ENCODE measurements around the gene TSGA10IP. TPM values are rescaled to one million over a fixed set of nuclear protein-coding genes. Genes with fewer than 3 reads are reported as not detected.
A peak's percentile ranks its signal among the peaks of the same experiment; 100 is the strongest.

Gene TSGA10IP
- total RNA-seq, 1 donor from 2014 or later = 0.68 TPM

DNA sequence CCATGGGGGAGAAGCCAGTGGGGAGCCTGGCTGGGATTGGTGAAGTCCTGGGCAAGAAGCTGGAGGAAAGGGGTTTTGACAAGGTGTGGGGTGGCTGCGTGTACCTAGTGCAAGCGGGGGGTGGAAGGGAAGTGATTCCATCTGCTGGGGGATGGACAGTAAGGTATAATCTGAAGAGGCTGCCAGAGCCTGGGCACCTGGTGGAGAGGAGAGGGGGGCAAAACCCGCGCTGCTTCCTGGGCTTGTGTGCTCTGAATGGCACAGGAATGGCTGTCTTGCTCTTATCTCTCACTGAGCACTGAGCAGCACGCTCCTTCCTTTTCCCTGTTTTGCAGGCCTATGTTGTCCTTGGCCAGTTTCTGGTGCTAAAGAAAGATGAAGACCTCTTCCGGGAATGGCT, 58.0 kb downstream of the TSGA10IP start:
- Mint-ChIP-seq H3K4me3 (peak overlapping the region; percentile 100), H3K9me3 (no peaks in the 10 kb centered on the region), H3K27me3 (no peaks in the 10 kb centered on the region), H3K4me1 (ENCODE audit: unreplicated experiment) (peaks cover 21% of the 10 kb centered on the region), H3K27ac (peak overlapping the region; percentile 99), H3K36me3 (peaks cover 15% of the 10 kb centered on the region)
- DNase-seq (ENCODE audit: extremely low spot score, unreplicated experiment) = no peak
- TF ChIP-seq, protein P1, sequence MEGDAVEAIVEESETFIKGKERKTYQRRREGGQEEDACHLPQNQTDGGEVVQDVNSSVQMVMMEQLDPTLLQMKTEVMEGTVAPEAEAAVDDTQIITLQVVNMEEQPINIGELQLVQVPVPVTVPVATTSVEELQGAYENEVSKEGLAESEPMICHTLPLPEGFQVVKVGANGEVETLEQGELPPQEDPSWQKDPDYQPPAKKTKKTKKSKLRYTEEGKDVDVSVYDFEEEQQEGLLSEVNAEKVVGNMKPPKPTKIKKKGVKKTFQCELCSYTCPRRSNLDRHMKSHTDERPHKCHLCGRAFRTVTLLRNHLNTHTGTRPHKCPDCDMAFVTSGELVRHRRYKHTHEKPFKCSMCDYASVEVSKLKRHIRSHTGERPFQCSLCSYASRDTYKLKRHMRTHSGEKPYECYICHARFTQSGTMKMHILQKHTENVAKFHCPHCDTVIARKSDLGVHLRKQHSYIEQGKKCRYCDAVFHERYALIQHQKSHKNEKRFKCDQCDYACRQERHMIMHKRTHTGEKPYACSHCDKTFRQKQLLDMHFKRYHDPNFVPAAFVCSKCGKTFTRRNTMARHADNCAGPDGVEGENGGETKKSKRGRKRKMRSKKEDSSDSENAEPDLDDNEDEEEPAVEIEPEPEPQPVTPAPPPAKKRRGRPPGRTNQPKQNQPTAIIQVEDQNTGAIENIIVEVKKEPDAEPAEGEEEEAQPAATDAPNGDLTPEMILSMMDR (conservative IDR thresholded peaks at IDR 0.05) = no peak

DNA sequence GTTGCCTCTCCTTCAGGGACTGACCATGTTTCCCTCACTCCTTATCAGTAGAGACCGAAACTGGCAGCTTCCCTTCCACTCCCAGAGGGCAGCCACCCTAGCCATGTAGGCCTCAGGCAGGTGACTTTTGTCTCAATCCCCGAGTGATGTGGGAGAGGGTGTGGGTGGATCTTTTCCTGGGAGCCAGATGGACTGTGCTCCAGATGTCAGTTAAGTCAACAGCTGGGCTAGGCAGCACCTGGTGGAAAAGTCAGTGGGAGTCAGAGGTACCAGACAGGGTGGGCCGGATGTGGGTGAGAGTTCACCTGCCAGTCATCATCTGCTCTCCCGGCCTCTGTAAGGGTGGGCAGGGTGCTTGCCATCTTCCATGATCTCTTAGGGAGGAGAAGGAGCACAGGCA, 58.9 kb downstream of the TSGA10IP start:
- no peak for DNase-seq (ENCODE audit: extremely low spot score, unreplicated experiment)
- Mint-ChIP-seq H3K4me3 (peak overlapping the region; percentile 71), H3K27ac (peak overlapping the region; percentile 51), H3K27me3 (peaks cover 4% of the 10 kb centered on the region), H3K4me1 (ENCODE audit: unreplicated experiment) (peaks cover 21% of the 10 kb centered on the region), H3K36me3 (peaks cover 12% of the 10 kb centered on the region), H3K9me3 (no peaks in the 10 kb centered on the region)
- TF ChIP-seq, protein P1 (conservative IDR thresholded peaks at IDR 0.05) = no peak

DNA sequence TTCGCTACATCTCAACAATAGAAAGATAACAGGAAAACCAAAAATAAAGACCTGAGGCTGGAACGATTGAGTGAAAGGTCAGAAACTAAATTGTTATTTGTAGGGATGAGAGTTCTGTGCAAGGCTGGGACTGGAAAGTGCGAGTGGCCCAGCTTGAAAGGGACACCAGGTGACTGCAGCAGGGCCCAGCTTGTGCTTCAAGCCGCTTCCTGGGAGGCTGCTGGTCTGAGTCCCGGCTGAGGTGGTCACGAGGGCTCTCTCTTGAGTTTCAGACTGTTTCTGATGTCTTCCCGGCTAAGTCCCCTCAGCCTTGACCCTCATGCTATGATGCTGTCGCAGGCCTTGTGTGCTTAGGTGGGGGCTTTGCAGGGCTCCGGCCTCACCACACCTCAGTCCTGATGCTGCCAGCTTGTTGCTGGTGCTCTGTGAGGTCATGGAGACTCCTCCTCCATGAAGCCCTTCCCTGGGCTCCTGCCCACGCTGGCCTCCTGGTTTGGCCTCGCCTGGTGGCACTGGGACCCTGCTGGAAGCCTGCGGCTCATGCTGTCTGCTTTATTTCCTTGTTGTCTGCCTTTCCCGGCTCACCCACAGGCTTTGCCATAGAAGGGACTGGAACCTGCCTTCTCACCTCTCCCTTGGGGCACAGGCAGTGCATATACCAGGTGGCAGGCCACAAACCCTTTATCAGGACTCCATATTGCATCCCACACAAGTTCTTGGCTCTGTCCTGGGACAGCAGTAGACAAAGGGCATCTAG, 61.0 kb downstream of the TSGA10IP start:
- peaks cover 12% of the 10 kb centered on the region for H3K36me3 Mint-ChIP-seq
- H3K9me3 Mint-ChIP-seq = no peaks in the 10 kb centered on the region
- TF ChIP-seq, protein P1 (conservative IDR thresholded peaks at IDR 0.05) = no peak
- H3K4me3 Mint-ChIP-seq = no peak overlapping the region
- peaks cover 14% of the 10 kb centered on the region for H3K4me1 Mint-ChIP-seq (ENCODE audit: unreplicated experiment)
- no peak for DNase-seq (ENCODE audit: extremely low spot score, unreplicated experiment)
- H3K27me3 Mint-ChIP-seq = peaks cover 11% of the 10 kb centered on the region
- H3K27ac Mint-ChIP-seq = no peak overlapping the region

DNA sequence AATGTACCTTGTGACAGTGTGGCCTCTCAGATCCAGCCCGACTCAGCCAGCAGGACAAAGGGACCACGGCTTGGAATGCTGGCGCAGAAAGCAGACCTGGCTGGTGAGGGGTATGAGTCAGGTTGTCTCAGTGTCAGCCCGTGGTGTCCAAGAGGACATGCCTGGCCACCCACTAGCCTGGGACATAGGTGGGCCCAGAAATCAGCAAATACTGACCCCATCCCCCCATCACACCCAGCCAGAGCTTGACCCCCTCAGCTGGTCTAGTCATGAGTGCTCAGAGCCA, 61.6 kb downstream of the TSGA10IP start:
- no peak for DNase-seq (ENCODE audit: extremely low spot score, unreplicated experiment)
- Mint-ChIP-seq H3K27me3 (peaks cover 13% of the 10 kb centered on the region), H3K4me3 (no peak overlapping the region), H3K9me3 (no peaks in the 10 kb centered on the region), H3K27ac (no peak overlapping the region), H3K4me1 (ENCODE audit: unreplicated experiment) (peaks cover 12% of the 10 kb centered on the region), H3K36me3 (peaks cover 10% of the 10 kb centered on the region)
- TF ChIP-seq, protein P1 (conservative IDR thresholded peaks at IDR 0.05) = no peak

DNA sequence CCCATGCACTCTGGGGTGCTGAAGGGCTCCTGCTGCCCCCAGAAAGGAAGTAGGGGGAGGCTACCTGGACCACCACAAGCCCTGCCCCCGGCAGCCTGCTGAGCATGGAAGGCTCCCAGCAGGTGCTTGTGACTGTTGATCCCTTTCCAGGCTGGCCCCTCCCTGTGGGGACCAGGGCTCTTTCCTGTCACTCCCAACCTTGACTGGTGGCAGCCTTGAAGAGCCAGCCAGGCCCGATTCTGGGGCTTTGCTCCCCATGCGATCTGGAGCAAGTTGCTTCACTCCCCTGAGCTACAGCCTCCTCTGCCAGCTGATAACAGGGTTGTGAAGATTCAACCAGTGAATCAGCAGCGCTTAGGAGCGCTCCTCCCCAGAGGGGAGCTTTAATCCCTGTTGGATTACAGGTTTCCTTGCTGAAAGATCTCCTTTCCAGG, 61.9 kb downstream of the TSGA10IP start:
- no peaks in the 10 kb centered on the region for H3K9me3 Mint-ChIP-seq
- H3K27ac Mint-ChIP-seq = no peak overlapping the region
- H3K36me3 Mint-ChIP-seq = peaks cover 6% of the 10 kb centered on the region
- no peak overlapping the region for H3K4me3 Mint-ChIP-seq
- H3K4me1 Mint-ChIP-seq (ENCODE audit: unreplicated experiment) = peaks cover 8% of the 10 kb centered on the region
- TF ChIP-seq, protein P1 (conservative IDR thresholded peaks at IDR 0.05) = no peak
- no peak for DNase-seq (ENCODE audit: extremely low spot score, unreplicated experiment)
- peaks cover 13% of the 10 kb centered on the region for H3K27me3 Mint-ChIP-seq

Data from type B pancreatic cell (in vitro differentiated cells).